GM12878 (cell line): ENCODE data around the gene MCRIP2.

Experiments used
- CBFB ChIP-seq: IDR thresholded peaks from 2 replicates; pipeline ENCODE4 v1.6.1; 2016; ENCODE audit warnings: antibody characterized with exemption, low read depth
- CEBPZ ChIP-seq: fragments of 150-350 bp; IDR thresholded peaks from 2 replicates; pipeline ENCODE4 v1.6.1; 2016; ENCODE audit warnings: low read depth, low read length
- CTCF ChIP-seq, 3 experiments: IDR thresholded peaks in 2 of 3; conservative IDR thresholded peaks in 1 of 3; 2 replicates each; pipeline ENCODE4 v1.5.1; 2011; ENCODE audit warnings: low read depth in 3 of 3, low read length in 3 of 3, mild to moderate bottlenecking in 3 of 3, control low read depth in 2 of 3, moderate library complexity in 2 of 3, inconsistent platforms in 1 of 3, mixed read lengths in 1 of 3; ENCODE audit not compliant: control insufficient read depth in 2 of 3, insufficient read depth in 1 of 3; ENCODE audit errors: extremely low read depth in 1 of 3
- EZH2 ChIP-seq: IDR thresholded peaks from 2 replicates; pipeline ENCODE4 v1.6.1; 2012; ENCODE audit warnings: low read depth, mild to moderate bottlenecking, control low read depth, inconsistent platforms, low read length, borderline replicate concordance; ENCODE audit not compliant: control insufficient read depth
- GABPA ChIP-seq: IDR thresholded peaks from 2 replicates; pipeline ENCODE4 v1.6.1; 2014; ENCODE audit warnings: antibody characterized with exemption, low read depth, mild to moderate bottlenecking, inconsistent platforms
- POLR2A ChIP-seq: IDR thresholded peaks from 2 replicates; pipeline ENCODE4 v1.6.1; 2011; ENCODE audit warnings: low read depth, mild to moderate bottlenecking, low read length
- POLR2AphosphoS5 ChIP-seq: IDR thresholded peaks from 2 replicates; pipeline ENCODE4 v1.6.1; 2011; ENCODE audit warnings: mild to moderate bottlenecking, low read length, inconsistent platforms
- PRDM15 ChIP-seq: fragments of 450-650 bp; formaldehyde crosslinking; IDR thresholded peaks from 2 replicates; pipeline ENCODE4 v1.4.0; 2020; ENCODE audit warnings: mild to moderate bottlenecking, moderate library complexity
- REST ChIP-seq: IDR thresholded peaks from 2 replicates; pipeline ENCODE4 v1.6.1; 2012; ENCODE audit warnings: mild to moderate bottlenecking, low read depth, low read length
- SP1 ChIP-seq: IDR thresholded peaks from one replicate; pipeline ENCODE4 v1.6.1; 2011; ENCODE audit warnings: low read depth, low read length
- SPI1 ChIP-seq: IDR thresholded peaks from 2 replicates; pipeline ENCODE4 v1.6.1; 2011; ENCODE audit warnings: low read depth, mild to moderate bottlenecking, low read length, moderate library complexity, borderline replicate concordance; ENCODE audit not compliant: insufficient read depth
- TCF12 ChIP-seq: IDR thresholded peaks from 2 replicates; pipeline ENCODE4 v1.6.1; 2011; ENCODE audit warnings: low read depth, mild to moderate bottlenecking, low read length
- YY1 ChIP-seq: IDR thresholded peaks from 2 replicates; pipeline ENCODE4 v1.6.1; 2011; ENCODE audit warnings: low read depth, mild to moderate bottlenecking, low read length

- no peak for TF ChIP-seq CTCF (IDR thresholded peaks at IDR 0.05 in 2 of 3, conservative IDR thresholded peaks at IDR 0.05 in 1 of 3; ENCODE audit: control insufficient read depth in 2 of 3, extremely low read depth in 1 of 3, insufficient read depth in 1 of 3, low read depth in 3 of 3, low read length in 3 of 3)
- no peak for TF ChIP-seq POLR2AphosphoS5
- TF ChIP-seq GABPA = no peak
- no peak for TF ChIP-seq EZH2
- TF ChIP-seq YY1 = no peak
- no peak for TF ChIP-seq SP1
- no peak for TF ChIP-seq REST
- no peak for TF ChIP-seq TCF12
- TF ChIP-seq CBFB = 0 out of 2 replicates have a peak, but pooled peaks have one; percentile 28
- TF ChIP-seq CEBPZ = no peak
- no peak for TF ChIP-seq SPI1
- TF ChIP-seq POLR2A = no peak
- no peak for TF ChIP-seq PRDM15 (CRISPR knock-in tag)
These were observed 39.0 kb downstream of the MCRIP2 start for GRCh38 chr16:680625-680945.
